ENCODE results near the gene KRTAP10-7. TPM values are rescaled to one million over a fixed set of nuclear protein-coding genes. Genes with fewer than 3 reads are reported as not detected.
"Not testable (repeated sequence)": the region's sequence is repeated elsewhere in the genome, so short reads cannot be mapped to it uniquely, and the experiment has no call there.

The KRTAP10-7 gene
- total and polyA plus RNA-seq, 4 experiments from 2014 or later: not detected

DNA sequence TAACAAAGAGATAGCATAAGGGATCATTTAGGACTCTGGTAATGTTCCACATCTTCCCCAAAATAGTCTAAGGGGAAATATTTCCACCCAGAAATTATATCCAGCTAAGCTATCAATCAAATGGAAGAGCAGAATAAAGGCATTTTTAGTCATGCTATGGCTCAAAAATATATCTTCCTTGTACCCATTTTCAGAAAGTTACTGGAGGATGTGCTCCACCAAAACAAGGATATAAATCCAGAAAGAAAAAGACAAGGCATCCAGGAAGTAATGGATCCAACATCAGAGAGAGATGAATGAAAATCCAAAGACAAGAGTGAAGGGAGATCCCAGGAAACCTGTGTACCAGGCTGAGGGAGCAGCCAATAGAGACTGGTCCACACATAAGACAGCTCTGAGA, 8.8 kb downstream of the KRTAP10-7 start:
- no peaks in the 10 kb centered on the region for H3K36me3 ChIP-seq (ENCODE audit: insufficient read depth, low read length)
- Mint-ChIP-seq H3K27me3 (peaks cover 6 to 8% of the 10 kb centered on the region in 2 donors), H3K27ac (no peak overlapping the region), H3K9me3 (peaks cover 3 to 38% (median 28%) of the 10 kb centered on the region in 8 donors), H3K4me1 (peaks cover 0 to 2% (median under 1%) of the 10 kb centered on the region in 4 donors), H3K4me3 (no peak overlapping the region), H3K36me3 (peaks cover 5 to 8% of the 10 kb centered on the region in 2 donors)
- H3K27ac ChIP-seq (ENCODE audit: low read depth, low read length): no peak overlapping the region
- no peaks in the 10 kb centered on the region for H3K4me1 ChIP-seq (ENCODE audit: insufficient read depth, low read length)
- no peaks in the 10 kb centered on the region for H3K27me3 ChIP-seq (ENCODE audit: insufficient read depth, low read length)
- no peak overlapping the region for H3K4me3 ChIP-seq (ENCODE audit: low read length in 2 of 2)
- DNase-seq: no peak
- no peaks in the 10 kb centered on the region for H3K9me3 ChIP-seq (ENCODE audit: control insufficient read depth in 1 of 2, low read length in 2 of 2)
- CTCF ChIA-PET (ENCODE audit: partially characterized antibody): no interaction called here
- intact Hi-C loops (cut with micrococcal nuclease): no loop called here
- POLR2A ChIA-PET (ENCODE audit: partially characterized antibody): no interaction called here

DNA sequence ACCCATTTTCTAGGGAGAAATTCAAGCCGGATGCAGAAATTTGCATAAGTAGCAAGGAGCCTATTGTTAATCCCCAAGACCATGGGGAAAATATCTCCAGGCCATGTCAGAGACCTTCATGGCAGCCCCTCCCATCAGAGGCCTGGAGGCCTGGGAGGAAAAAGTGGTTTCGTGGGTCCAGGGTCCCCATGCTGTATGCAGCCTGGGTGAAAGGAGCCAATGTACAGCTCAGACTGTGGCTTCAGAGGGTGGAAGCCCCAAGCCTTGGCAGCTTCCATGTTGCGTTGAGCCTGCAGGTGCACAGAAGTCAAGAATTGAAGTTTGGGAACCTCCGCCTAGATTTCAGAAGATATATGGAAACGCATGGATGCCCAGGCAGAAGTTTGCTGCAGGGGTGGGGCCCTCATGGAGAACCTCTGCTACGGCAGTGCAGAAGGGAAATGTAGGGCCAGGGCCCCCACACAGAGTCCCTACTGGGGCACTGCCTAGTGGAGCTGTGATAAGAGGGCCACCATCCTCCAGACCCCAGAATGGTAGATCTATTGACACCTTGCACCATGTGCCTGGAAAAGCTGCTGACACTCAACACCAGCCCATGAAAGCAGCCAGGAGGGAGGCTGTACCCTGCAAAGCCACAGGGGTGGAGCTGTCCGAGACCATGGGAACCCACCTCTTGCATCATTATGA, 9.9 kb downstream of the KRTAP10-7 start:
- H3K4me3 Mint-ChIP-seq; H3K27me3 ChIP-seq (ENCODE audit: insufficient read depth, low read length); CTCF ChIA-PET (ENCODE audit: partially characterized antibody); H3K27ac Mint-ChIP-seq; H3K9me3 ChIP-seq (ENCODE audit: control insufficient read depth in 1 of 2, low read length in 2 of 2); H3K4me1 Mint-ChIP-seq; H3K27me3 Mint-ChIP-seq; H3K4me3 ChIP-seq (ENCODE audit: low read length in 2 of 2); POLR2A ChIA-PET (ENCODE audit: partially characterized antibody); H3K4me1 ChIP-seq (ENCODE audit: insufficient read depth, low read length); DNase-seq; H3K27ac ChIP-seq (ENCODE audit: low read depth, low read length); H3K36me3 Mint-ChIP-seq; H3K36me3 ChIP-seq (ENCODE audit: insufficient read depth, low read length): not testable (repeated sequence)
- intact Hi-C loops (cut with micrococcal nuclease): loop anchor here (10.0 kb wide), 1 partner anchor 65 kb away; the partner anchor contains the start of gene KRTAP10-1
- H3K9me3 Mint-ChIP-seq: peaks cover 0 to 38% (median 28%) of the 10 kb centered on the region in 8 donors

DNA sequence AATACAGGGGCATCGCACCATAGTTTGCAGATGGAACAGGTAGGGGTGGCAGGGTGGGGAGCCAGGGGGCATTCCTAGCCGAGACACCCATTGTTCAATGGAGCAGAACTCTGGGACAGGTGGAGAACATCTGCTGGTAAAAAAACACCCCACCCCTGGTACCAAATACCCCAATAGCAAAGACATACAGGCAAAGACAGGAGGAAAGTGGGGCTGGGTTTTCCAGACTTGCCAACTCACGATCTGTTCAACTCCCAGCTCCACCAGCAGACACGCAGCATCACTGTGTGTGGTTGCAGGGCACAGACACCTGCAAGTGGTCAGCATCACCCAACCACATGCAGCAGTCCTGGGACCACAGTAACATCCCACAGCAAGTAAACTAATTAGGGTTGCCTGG, 11.2 kb downstream of the KRTAP10-7 start:
- DNase-seq: no peak
- POLR2A ChIA-PET (ENCODE audit: partially characterized antibody): no interaction called here
- Mint-ChIP-seq H3K9me3 (peaks cover 0 to 34% (median 25%) of the 10 kb centered on the region in 8 donors), H3K27ac (no peak overlapping the region), H3K4me1 (peaks cover 9 to 17% (median 10%) of the 10 kb centered on the region in 4 donors), H3K27me3 (peaks cover 0 to 1% of the 10 kb centered on the region in 2 donors), H3K36me3 (peaks cover 5 to 8% of the 10 kb centered on the region in 2 donors), H3K4me3 (peak overlapping the region in 1 of 8 donors; percentile 31)
- intact Hi-C loops (cut with micrococcal nuclease): loop anchor here (10.0 kb wide), 1 partner anchor 67 kb away; the partner anchor contains the start of gene KRTAP10-1
- no peak overlapping the region for H3K27ac ChIP-seq (ENCODE audit: low read depth, low read length)
- H3K4me1 ChIP-seq (ENCODE audit: insufficient read depth, low read length): peaks cover 7% of the 10 kb centered on the region
- no peak overlapping the region for H3K4me3 ChIP-seq (ENCODE audit: low read length in 2 of 2)
- no peaks in the 10 kb centered on the region for H3K36me3 ChIP-seq (ENCODE audit: insufficient read depth, low read length)
- H3K27me3 ChIP-seq (ENCODE audit: insufficient read depth, low read length): no peaks in the 10 kb centered on the region
- CTCF ChIA-PET (ENCODE audit: partially characterized antibody): no interaction called here
- H3K9me3 ChIP-seq (ENCODE audit: control insufficient read depth in 1 of 2, low read length in 2 of 2): no peaks in the 10 kb centered on the region

DNA sequence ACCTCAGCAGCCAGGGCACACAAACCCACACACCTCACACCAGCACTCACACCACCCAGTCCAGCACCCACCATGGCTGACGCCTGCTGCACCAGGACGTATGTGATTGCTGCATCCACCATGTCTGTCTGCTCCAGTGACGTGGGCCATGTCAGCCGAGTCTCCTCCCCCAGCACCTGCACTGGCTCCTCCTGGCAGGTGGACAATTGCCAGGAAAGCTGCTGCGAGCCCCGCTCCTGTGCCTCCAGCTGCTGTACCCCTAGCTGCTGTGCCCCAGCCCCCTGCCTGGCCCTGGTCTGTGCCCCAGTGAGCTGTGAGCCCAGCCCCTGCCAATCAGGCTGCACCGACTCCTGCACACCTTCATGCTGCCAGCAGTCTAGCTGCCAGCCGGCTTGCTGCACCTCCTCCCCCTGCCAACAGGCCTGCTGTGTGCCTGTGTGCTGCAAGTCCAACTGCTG, 11.7 kb downstream of the KRTAP10-7 start, which contains the start of gene KRTAP10-8:
Gene KRTAP10-8 (plus strand): TSS at position 51 of the 458 bp plus-strand sequence. CDS start 22 bp downstream, at position 73.
- DNase-seq: no peak
- H3K4me3 Mint-ChIP-seq: peak within 1 kb of the TSS in 1 of 8 donors; percentile 31
- Histone ChIP-seq H3K4me3 (ENCODE audit: low read length in 2 of 2) (no peak within 1 kb of the TSS), H3K4me1 (ENCODE audit: insufficient read depth, low read length) (peaks cover 12% of the 10 kb centered on the region), H3K27me3 (ENCODE audit: insufficient read depth, low read length) (no peaks in the 10 kb centered on the region), H3K36me3 (ENCODE audit: insufficient read depth, low read length) (no peaks in the 10 kb centered on the region), H3K9me3 (ENCODE audit: control insufficient read depth in 1 of 2, low read length in 2 of 2) (no peaks in the 10 kb centered on the region), H3K27ac (ENCODE audit: low read depth, low read length) (no peak within 1 kb of the TSS)
- ChIA-PET CTCF (ENCODE audit: partially characterized antibody) (no interaction called here), POLR2A (ENCODE audit: partially characterized antibody) (interaction anchor here (0.9 kb wide), 1 partner anchor 47 kb away, joined by 3 read pairs; no protein-coding TSS in a partner anchor)
- H3K4me1 Mint-ChIP-seq: peaks cover 9 to 22% (median 13%) of the 10 kb centered on the region in 4 donors
- intact Hi-C loops (cut with micrococcal nuclease): loop anchor here (10.0 kb wide), 1 partner anchor 67 kb away; the partner anchor contains the start of gene KRTAP10-1
- H3K9me3 Mint-ChIP-seq: peaks cover 0 to 33% (median 25%) of the 10 kb centered on the region in 8 donors
- H3K36me3 Mint-ChIP-seq: peaks cover 5 to 8% of the 10 kb centered on the region in 2 donors
- no peaks in the 10 kb centered on the region for H3K27me3 Mint-ChIP-seq
- H3K27ac Mint-ChIP-seq: no peak within 1 kb of the TSS

DNA sequence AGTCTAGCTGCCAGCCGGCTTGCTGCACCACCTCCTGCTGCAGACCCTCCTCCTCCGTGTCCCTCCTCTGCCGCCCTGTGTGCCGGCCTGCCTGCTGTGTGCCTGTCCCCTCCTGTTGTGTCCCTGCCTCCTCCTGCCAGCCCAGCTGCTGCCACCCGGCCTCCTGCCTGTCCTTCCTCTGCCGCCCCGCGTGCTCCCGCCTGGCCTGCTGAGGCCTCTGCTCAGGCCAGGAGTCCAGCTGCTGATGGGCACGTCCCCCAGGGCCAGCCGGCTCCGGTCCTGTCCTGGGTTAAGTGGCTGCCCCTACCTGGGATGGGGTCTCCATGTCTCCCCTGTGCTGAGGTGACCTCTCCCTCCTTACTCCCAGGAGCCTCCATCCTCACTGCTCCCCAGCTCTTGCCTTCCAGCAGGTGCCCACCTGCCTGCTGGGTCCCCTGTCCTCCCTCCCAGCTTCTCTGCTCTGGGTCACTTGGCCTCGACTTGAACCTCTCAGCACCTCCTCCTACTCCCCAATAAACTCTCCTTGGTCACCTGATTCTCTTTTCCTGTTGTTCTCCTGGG, 12.4 kb downstream of the KRTAP10-7 start:
- ChIA-PET CTCF (ENCODE audit: partially characterized antibody) (no interaction called here), POLR2A (ENCODE audit: partially characterized antibody) (interaction anchor here (0.9 to 1.6 kb wide), 2 partner anchors 46 kb away, joined by 3 to 5 read pairs; no protein-coding TSS in a partner anchor)
- DNase-seq: no peak
- H3K4me3 ChIP-seq (ENCODE audit: low read length in 2 of 2): no peak overlapping the region
- H3K9me3 Mint-ChIP-seq: peaks cover 0 to 33% (median 25%) of the 10 kb centered on the region in 8 donors
- H3K4me1 Mint-ChIP-seq: peaks cover 9 to 29% (median 19%) of the 10 kb centered on the region in 4 donors
- no peak overlapping the region for H3K27ac ChIP-seq (ENCODE audit: low read depth, low read length)
- no peaks in the 10 kb centered on the region for H3K27me3 Mint-ChIP-seq
- no peaks in the 10 kb centered on the region for H3K27me3 ChIP-seq (ENCODE audit: insufficient read depth, low read length)
- H3K9me3 ChIP-seq (ENCODE audit: control insufficient read depth in 1 of 2, low read length in 2 of 2): no peaks in the 10 kb centered on the region
- intact Hi-C loops (cut with micrococcal nuclease): loop anchor here (10.0 kb wide), 1 partner anchor 68 kb away; the partner anchor contains the start of gene KRTAP10-1
- no peaks in the 10 kb centered on the region for H3K36me3 ChIP-seq (ENCODE audit: insufficient read depth, low read length)
- H3K4me1 ChIP-seq (ENCODE audit: insufficient read depth, low read length): peaks cover 19% of the 10 kb centered on the region
- H3K27ac Mint-ChIP-seq: peak overlapping the region in 1 of 7 donors; percentile 42
- peaks cover 5 to 8% of the 10 kb centered on the region in 2 donors for H3K36me3 Mint-ChIP-seq
- H3K4me3 Mint-ChIP-seq: no peak overlapping the region

DNA sequence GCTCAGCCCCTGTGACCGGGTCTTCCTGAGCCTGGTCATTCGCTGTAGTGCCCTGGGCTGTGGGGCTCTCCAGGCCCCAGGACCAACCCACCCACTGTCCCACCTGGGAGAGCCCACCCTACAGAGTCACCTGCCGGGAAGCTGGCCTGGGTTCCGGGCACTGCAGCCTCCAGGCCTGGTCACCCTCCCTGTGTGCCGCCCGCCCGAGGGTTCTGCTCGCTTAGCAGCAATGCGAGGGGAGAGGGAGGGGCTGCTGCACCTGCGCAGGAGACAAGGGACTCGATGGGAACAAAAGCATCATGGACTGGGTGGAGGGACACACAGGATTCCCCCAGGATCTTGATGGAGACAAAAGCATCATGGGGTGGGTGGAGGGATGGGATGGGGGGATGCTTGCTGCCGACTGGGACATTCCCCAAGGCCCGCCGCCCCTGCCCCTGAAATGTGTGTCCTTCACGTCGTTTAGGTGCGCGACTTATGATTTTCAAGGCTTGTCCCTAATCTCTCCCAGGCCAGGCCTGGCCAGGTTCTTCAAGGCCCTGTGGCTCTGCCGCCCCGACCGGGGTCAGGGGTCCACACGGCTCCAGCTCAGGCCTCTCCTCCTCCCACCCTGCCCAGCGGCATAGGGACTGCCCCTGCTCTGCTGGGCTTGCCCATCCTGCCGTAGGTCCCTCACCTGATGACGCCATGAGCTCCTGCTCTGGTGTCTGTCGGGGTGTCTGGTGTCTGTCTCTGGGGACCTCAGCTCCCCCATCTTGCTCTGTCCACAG, 13.2 kb downstream of the KRTAP10-7 start:
- Histone ChIP-seq H3K9me3 (ENCODE audit: control insufficient read depth in 1 of 2, low read length in 2 of 2) (no peaks in the 10 kb centered on the region), H3K4me3 (ENCODE audit: low read length in 2 of 2) (no peak overlapping the region), H3K27ac (ENCODE audit: low read depth, low read length) (no peak overlapping the region), H3K36me3 (ENCODE audit: insufficient read depth, low read length) (no peaks in the 10 kb centered on the region), H3K4me1 (ENCODE audit: insufficient read depth, low read length) (peaks cover 27% of the 10 kb centered on the region), H3K27me3 (ENCODE audit: insufficient read depth, low read length) (no peaks in the 10 kb centered on the region)
- H3K27ac Mint-ChIP-seq: no peak overlapping the region
- no peak overlapping the region for H3K4me3 Mint-ChIP-seq
- DNase-seq: no peak
- H3K36me3 Mint-ChIP-seq: peaks cover 5 to 8% of the 10 kb centered on the region in 2 donors
- POLR2A ChIA-PET (ENCODE audit: partially characterized antibody): interaction anchor here (1.6 kb wide), 1 partner anchor 45 kb away, joined by 5 read pairs; no protein-coding TSS in a partner anchor
- intact Hi-C loops (cut with micrococcal nuclease): loop anchor here (10.0 kb wide), 1 partner anchor 69 kb away; the partner anchor contains the start of gene KRTAP10-1
- peaks cover 0 to 36% (median 24%) of the 10 kb centered on the region in 8 donors for H3K9me3 Mint-ChIP-seq
- H3K27me3 Mint-ChIP-seq: no peaks in the 10 kb centered on the region
- peaks cover 14 to 37% (median 26%) of the 10 kb centered on the region in 4 donors for H3K4me1 Mint-ChIP-seq
- CTCF ChIA-PET (ENCODE audit: partially characterized antibody): no interaction called here
